SU-DHL-6 (cell line): ENCODE results near the gene HEY2.

Source experiments
- CTCF ChIP-seq: fragments of 200-600 bp; sonication (generic); IDR thresholded peaks from one replicate; pipeline ENCODE4 v1.5.1; 2017; ENCODE audit warnings: antibody characterized with exemption, mild to moderate bottlenecking, low read length, moderate library complexity; ENCODE audit not compliant: insufficient read depth, poor library complexity, severe bottlenecking
- EZH2phosphoT487 ChIP-seq: fragments of 200-600 bp; sonication (generic), shearing (Covaris generic); conservative IDR thresholded peaks from 2 replicates; pipeline ENCODE4 v1.6.1; 2018; ENCODE audit warnings: mild to moderate bottlenecking, antibody characterized with exemption, low read length, moderate library complexity, mixed read lengths

GRCh38 chr6:125808591-125808990, 59.2 kb downstream of the HEY2 start:
- TF ChIP-seq CTCF (no peak), EZH2phosphoT487 (no peak)
